Kasumi-1 (cell line): ENCODE results near the gene EFCAB13.
"Not testable (repeated sequence)": the region's sequence is repeated elsewhere in the genome, so short reads cannot be mapped to it uniquely, and the experiment has no call there.

ENCODE experiments used
- DNase-seq, 2 experiments: peaks; one replicate each; lab custom pipeline; 2025; lab: John Stamatoyannopoulos, UW

EFCAB13 gene

GRCh38 chr17:47425887-47426635 is 102.3 kb downstream of the EFCAB13 start:
- not testable (repeated sequence) for DNase-seq

- DNase-seq, result no peak
Observed at GRCh38 chr17:47427985-47428384, 104.2 kb downstream of the EFCAB13 start.

- DNase-seq, result not testable (repeated sequence)
Observed at GRCh38 chr17:47432240-47432639, 108.5 kb downstream of the EFCAB13 start.

GRCh38 chr17:47465165-47465564 is 141.4 kb downstream of the EFCAB13 start:
- no peak for DNase-seq

GRCh38 chr17:47466976-47467375 is 143.2 kb downstream of the EFCAB13 start:
- DNase-seq, result not testable (repeated sequence)

GRCh38 chr17:47470836-47471235 is 147.1 kb downstream of the EFCAB13 start:
- no peak for DNase-seq

- not testable (repeated sequence) for DNase-seq
Observed at GRCh38 chr17:47472073-47472472, 148.3 kb downstream of the EFCAB13 start.
